ENCODE data around the gene PTPRR. TPM values are rescaled to one million over a fixed set of nuclear protein-coding genes. Genes with fewer than 3 reads are reported as not detected.

PTPRR gene
- total and polyA plus RNA-seq, 2 of the 13 experiments (the other 11 are each of a cell fraction or from before 2014, with no cell fraction given) = not detected

DNA sequence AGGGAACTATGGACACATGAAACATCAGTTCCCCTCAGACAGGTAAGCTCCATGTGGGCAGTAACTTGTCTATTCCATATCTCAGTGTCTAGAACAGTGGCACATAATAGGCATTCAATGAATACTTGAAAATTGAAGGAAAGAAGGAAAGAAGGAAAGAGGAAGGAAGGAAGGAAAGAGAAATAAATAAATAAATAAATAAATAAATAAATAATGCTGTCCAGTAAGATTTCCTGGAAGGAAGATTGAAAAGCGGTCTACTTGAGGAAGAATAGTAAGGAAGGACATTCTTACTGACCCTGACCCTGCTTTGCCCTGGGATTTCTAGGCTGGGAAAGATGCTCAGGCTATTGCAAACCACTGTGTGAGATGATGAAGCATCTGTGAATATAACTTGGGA is 91.5 kb downstream of the PTPRR start:
- intact Hi-C loops (cut with micrococcal nuclease; ENCODE audit: unreplicated experiment) = no loop called here
- no peaks in the 10 kb centered on the region for H3K4me1 ChIP-seq (ENCODE audit: insufficient read depth, low read length)
- no peak overlapping the region for H3K27ac ChIP-seq (ENCODE audit: extremely low read length, insufficient read depth, low read length)
- no peak for DNase-seq (ENCODE audit: low spot score)
- BruUV-seq (replicated peaks) = no TSS peak
- no peaks in the 10 kb centered on the region for H4K20me1 ChIP-seq (ENCODE audit: insufficient read depth, low read length)
- no peak overlapping the region for H3K4me2 ChIP-seq (ENCODE audit: low read depth, low read length)
- H2AFZ ChIP-seq (ENCODE audit: low read length) = no peak overlapping the region
- H3K9ac ChIP-seq (ENCODE audit: insufficient read depth, low read depth, low read length) = no peak overlapping the region
- FAIRE-seq = no peak
- in situ Hi-C loops (cut with HindIII; ENCODE audit: extremely low pct_ligation_motif_present, low pct_unique_long_range_greater_than_20kb) = no loop called here
- 5% methylated on average over 1 of the region's 1 CpG for whole genome bisulfite sequencing (ENCODE audit: low lambda C conversion rate)
- no peak overlapping the region for H3K4me3 ChIP-seq (replicated peaks in 1 of 3; ENCODE audit: insufficient read depth in 1 of 3, low read depth in 2 of 3, low read length in 3 of 3)
- POLR2A ChIA-PET = no interaction called here
- no peaks in the 10 kb centered on the region for H3K36me3 ChIP-seq (replicated peaks in 1 of 2; ENCODE audit: control insufficient read depth in 1 of 2, insufficient read depth in 2 of 2, low read length in 2 of 2)
- no peaks in the 10 kb centered on the region for H3K79me2 ChIP-seq (ENCODE audit: insufficient read depth, low read length)
- H3K27me3 ChIP-seq (ENCODE audit: control insufficient read depth in 1 of 2, insufficient read depth in 2 of 2, low read length in 2 of 2) = no peaks in the 10 kb centered on the region
- no peak for ATAC-seq
- no peaks in the 10 kb centered on the region for H3K9me3 ChIP-seq (ENCODE audit: low read length)
- CTCF ChIA-PET (ENCODE audit: low intra/inter-chr PET ratio, low total read pairs) = no interaction called here
- TF ChIP-seq FOXA1 (IDR thresholded peaks at IDR 0.05) (no peak), FOXA1 (CRISPR knock-in tag; IDR thresholded peaks at IDR 0.05) (no peak), SNRNP70 (IDR thresholded peaks at IDR 0.05; ENCODE audit: low read depth, low read length) (no peak), SOX6 (IDR thresholded peaks at IDR 0.05) (no peak), SOX6 (CRISPR knock-in tag; IDR thresholded peaks at IDR 0.05) (no peak), U2AF1 (optimal IDR thresholded peaks at IDR 0.05; ENCODE audit: low read depth, low read length) (no peak), REXO4 (CRISPR knock-in tag; IDR thresholded peaks at IDR 0.05; ENCODE audit: borderline replicate concordance) (no peak), ZNF234 (CRISPR knock-in tag; conservative IDR thresholded peaks at IDR 0.05) (no peak), ZSCAN29 (CRISPR knock-in tag; conservative IDR thresholded peaks at IDR 0.05) (no peak), NFYB (CRISPR knock-in tag; IDR thresholded peaks at IDR 0.05) (no peak), ZNF343 (CRISPR knock-in tag; IDR thresholded peaks at IDR 0.05) (no peak)
- TF ChIP-seq, protein P1, sequence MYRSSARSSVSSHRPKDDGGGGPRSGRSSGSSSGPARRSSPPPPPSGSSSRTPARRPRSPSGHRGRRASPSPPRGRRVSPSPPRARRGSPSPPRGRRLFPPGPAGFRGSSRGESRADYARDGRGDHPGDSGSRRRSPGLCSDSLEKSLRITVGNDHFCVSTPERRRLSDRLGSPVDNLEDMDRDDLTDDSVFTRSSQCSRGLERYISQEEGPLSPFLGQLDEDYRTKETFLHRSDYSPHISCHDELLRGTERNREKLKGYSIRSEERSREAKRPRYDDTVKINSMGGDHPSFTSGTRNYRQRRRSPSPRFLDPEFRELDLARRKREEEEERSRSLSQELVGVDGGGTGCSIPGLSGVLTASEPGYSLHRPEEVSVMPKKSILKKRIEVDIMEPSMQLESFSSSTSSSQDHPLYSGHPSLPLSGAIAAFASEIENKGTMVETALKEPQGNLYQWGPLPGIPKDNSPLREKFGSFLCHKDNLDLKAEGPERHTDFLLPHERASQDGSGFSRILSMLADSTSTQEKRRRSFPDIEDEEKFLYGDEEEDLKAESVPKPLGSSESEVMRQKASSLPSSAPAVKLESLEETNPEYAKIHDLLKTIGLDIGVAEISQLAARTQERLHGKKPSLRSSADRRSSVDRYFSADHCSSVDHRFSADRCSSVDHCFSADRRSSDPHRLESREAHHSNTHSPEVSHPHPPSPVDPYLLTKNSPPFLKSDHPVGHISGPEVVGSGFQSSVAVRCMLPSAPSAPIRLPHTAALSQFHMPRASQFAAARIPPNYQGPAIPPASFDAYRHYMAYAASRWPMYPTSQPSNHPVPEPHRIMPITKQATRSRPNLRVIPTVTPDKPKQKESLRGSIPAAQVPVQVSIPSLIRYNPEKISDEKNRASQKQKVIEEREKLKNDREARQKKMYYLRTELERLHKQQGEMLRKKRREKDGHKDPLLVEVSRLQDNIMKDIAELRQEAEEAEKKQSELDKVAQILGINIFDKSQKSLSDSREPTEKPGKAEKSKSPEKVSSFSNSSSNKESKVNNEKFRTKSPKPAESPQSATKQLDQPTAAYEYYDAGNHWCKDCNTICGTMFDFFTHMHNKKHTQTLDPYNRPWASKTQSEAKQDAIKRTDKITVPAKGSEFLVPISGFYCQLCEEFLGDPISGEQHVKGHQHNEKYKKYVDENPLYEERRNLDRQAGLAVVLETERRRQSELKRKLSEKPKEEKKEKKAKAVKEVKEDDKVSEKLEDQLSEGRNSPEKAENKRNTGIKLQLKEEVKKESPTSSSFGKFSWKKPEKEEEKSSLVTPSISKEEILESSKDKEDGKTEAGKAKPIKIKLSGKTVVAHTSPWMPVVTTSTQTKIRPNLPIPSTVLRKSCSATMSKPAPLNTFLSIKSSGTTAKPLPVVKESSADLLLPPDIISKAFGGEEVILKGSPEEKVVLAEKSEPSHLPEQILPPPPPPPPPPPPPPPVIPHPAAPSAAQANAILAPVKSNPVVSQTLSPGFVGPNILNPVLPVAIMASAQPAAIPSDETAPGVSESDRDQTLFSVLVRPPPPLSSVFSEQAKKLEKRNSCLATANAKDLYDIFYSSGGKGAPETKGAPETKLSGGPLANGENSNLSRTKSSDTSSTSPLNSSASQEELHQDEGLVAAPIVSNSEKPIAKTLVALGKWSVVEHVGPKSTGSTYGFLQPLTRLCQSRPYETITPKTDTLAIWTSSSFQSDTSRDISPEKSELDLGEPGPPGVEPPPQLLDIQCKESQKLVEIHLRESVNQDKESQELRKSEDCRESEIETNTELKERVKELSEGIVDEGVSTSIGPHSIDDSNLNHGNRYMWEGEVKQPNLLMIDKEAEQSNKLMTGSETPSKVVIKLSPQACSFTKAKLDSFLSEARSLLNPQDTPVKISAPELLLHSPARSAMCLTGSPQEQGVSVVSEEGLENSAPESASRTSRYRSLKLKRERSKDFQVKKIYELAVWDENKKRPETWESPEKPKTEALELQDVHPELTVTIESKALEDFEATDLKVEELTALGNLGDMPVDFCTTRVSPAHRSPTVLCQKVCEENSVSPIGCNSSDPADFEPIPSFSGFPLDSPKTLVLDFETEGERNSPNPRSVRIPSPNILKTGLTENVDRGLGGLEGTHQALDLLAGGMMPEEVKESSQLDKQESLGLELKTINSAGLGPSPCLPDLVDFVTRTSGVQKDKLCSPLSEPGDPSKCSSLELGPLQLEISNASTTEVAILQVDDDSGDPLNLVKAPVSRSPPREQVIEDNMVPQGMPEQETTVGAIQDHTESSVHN (CRISPR knock-in tag; IDR thresholded peaks at IDR 0.05) = no peak
- TF ChIP-seq, protein P2, sequence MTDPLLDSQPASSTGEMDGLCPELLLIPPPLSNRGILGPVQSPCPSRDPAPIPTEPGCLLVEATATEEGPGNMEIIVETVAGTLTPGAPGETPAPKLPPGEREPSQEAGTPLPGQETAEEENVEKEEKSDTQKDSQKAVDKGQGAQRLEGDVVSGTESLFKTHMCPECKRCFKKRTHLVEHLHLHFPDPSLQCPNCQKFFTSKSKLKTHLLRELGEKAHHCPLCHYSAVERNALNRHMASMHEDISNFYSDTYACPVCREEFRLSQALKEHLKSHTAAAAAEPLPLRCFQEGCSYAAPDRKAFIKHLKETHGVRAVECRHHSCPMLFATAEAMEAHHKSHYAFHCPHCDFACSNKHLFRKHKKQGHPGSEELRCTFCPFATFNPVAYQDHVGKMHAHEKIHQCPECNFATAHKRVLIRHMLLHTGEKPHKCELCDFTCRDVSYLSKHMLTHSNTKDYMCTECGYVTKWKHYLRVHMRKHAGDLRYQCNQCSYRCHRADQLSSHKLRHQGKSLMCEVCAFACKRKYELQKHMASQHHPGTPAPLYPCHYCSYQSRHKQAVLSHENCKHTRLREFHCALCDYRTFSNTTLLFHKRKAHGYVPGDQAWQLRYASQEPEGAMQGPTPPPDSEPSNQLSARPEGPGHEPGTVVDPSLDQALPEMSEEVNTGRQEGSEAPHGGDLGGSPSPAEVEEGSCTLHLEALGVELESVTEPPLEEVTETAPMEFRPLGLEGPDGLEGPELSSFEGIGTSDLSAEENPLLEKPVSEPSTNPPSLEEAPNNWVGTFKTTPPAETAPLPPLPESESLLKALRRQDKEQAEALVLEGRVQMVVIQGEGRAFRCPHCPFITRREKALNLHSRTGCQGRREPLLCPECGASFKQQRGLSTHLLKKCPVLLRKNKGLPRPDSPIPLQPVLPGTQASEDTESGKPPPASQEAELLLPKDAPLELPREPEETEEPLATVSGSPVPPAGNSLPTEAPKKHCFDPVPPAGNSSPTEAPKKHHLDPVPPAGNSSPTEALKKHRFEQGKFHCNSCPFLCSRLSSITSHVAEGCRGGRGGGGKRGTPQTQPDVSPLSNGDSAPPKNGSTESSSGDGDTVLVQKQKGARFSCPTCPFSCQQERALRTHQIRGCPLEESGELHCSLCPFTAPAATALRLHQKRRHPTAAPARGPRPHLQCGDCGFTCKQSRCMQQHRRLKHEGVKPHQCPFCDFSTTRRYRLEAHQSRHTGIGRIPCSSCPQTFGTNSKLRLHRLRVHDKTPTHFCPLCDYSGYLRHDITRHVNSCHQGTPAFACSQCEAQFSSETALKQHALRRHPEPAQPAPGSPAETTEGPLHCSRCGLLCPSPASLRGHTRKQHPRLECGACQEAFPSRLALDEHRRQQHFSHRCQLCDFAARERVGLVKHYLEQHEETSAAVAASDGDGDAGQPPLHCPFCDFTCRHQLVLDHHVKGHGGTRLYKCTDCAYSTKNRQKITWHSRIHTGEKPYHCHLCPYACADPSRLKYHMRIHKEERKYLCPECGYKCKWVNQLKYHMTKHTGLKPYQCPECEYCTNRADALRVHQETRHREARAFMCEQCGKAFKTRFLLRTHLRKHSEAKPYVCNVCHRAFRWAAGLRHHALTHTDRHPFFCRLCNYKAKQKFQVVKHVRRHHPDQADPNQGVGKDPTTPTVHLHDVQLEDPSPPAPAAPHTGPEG (CRISPR knock-in tag; IDR thresholded peaks at IDR 0.05) = no peak

All from HepG2 (cell line).